ENCODE data around the gene ERG28.

ERG28 gene

GRCh38 chr14:75609606-75610475, 50.8 kb downstream of the ERG28 start:
- TF ChIP-seq CTCF (IDR thresholded peaks at IDR 0.05; ENCODE audit: extremely low read depth, missing control alignments), result no peak
- no peak for DNase-seq (ENCODE audit: low spot score)

GRCh38 chr14:75609116-75609515, 51.6 kb downstream of the ERG28 start:
- TF ChIP-seq CTCF (IDR thresholded peaks at IDR 0.05; ENCODE audit: extremely low read depth, missing control alignments), result no peak
- no peak for DNase-seq (ENCODE audit: low spot score)

- DNase-seq (ENCODE audit: low spot score), result no peak
- TF ChIP-seq CTCF (IDR thresholded peaks at IDR 0.05; ENCODE audit: extremely low read depth, missing control alignments), result no peak
Measured at GRCh38 chr14:75607842-75608640, 52.6 kb downstream of the ERG28 start.

- TF ChIP-seq CTCF (IDR thresholded peaks at IDR 0.05; ENCODE audit: extremely low read depth, missing control alignments), result no peak
- DNase-seq (ENCODE audit: low spot score), result no peak
Measured at GRCh38 chr14:75607044-75607443, 53.6 kb downstream of the ERG28 start.

- TF ChIP-seq CTCF (IDR thresholded peaks at IDR 0.05; ENCODE audit: extremely low read depth, missing control alignments), result no peak
- no peak for DNase-seq (ENCODE audit: low spot score)
Measured at GRCh38 chr14:75605916-75606315, 54.8 kb downstream of the ERG28 start.

GRCh38 chr14:75604979-75605851, 55.5 kb downstream of the ERG28 start:
- DNase-seq (ENCODE audit: low spot score), result no peak
- no peak for TF ChIP-seq CTCF (IDR thresholded peaks at IDR 0.05; ENCODE audit: extremely low read depth, missing control alignments)

Data from GM20000 (cell line).